Activated CD8-positive, alpha-beta memory T cell treated with anti-CD3 and anti-CD28 coated beads, Interleukin-2, amount 10 ng/mL, durations not matched to agents 7 days and 5 days (primary cell): Measurements from ENCODE around the gene RFX4. TPM values are rescaled to one million over a fixed set of nuclear protein-coding genes. Genes with fewer than 3 reads are reported as not detected.

ENCODE experiments used
- ATAC-seq: fragments of 150-1000 bp; cut with Tn5 transposase; one replicate; pipeline ENCODE4 v1.10.0; 2021; ENCODE audit warnings: moderate library complexity
- CTCF ChIA-PET: fragments of 350-600 bp; sonication (Branson Sonifier 250); formaldehyde crosslinking; loops from one replicate; lab custom pipeline; 2021; ENCODE audit warnings: antibody characterized with exemption; lab: Charles Lee
- DNase-seq: peaks from one replicate; pipeline ENCODE4 v3.0.0-alpha.2; 2020
- H3K27ac Mint-ChIP-seq: one replicate; pipeline ENCODE4 v1.8.0; 2021; ENCODE audit warnings: mild to moderate bottlenecking, mixed read lengths
- H3K27me3 Mint-ChIP-seq: one replicate; pipeline ENCODE4 v1.8.0; 2021; ENCODE audit warnings: mixed read lengths
- H3K36me3 Mint-ChIP-seq: one replicate; pipeline ENCODE4 v1.8.0; 2021; ENCODE audit warnings: mild to moderate bottlenecking, mixed read lengths
- H3K4me1 Mint-ChIP-seq: one replicate; pipeline ENCODE4 v1.8.0; 2021; ENCODE audit warnings: mixed read lengths
- H3K4me3 Mint-ChIP-seq: one replicate; pipeline ENCODE4 v1.8.0; 2021; ENCODE audit warnings: mild to moderate bottlenecking, moderate library complexity, mixed read lengths
- H3K9me3 Mint-ChIP-seq: one replicate; pipeline ENCODE4 v1.8.0; 2022; ENCODE audit warnings: low read depth, mixed read lengths
- total RNA-seq, 2 experiments: library from RNA; stranded (reverse); gene quantifications; one replicate each; pipeline ENCODE4 v1.2.3, GENCODE V29; 2021

The RFX4 gene
- total RNA-seq, 2 experiments from 2014 or later, result not detected

DNA sequence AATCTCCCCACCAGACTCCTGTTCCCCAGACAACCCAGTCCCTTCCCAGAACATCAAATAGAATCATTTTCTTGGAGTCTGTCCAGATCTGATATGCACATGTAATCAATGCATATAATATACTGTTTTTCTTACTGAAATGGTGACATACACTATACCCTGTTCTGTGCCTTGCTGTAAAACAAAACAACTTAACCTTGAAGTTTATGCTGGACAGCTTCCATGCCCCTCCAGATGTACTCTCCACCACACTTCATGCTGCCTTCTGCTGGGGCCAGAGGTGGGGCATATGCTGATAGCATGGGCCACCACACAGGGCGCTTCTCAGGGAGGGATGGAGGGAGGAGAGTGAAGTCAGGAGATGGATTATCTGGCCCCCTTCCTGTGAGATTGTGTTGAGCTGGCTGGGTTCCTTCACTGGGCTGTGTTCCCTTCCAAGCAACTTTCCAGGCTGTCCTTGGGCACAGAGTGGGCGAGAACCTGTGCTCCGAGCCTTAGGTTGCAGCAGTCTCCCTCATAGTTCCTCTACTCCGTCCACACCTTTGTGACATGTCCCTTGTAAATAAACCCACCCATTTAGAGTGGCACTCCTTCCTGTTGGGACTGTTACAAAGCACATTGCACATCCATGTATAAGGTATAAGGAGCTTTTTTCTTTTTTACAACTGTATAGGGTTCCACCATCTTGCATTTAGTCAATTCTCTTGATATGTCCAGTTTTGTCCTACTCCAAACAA lies 114.0 kb downstream of the RFX4 start:
- ATAC-seq (no peak), DNase-seq (no peak)
- no peak overlapping the region for H3K27ac Mint-ChIP-seq
- CTCF ChIA-PET, result no interaction called here
- peaks cover 9% of the 10 kb centered on the region for H3K9me3 Mint-ChIP-seq
- H3K36me3 Mint-ChIP-seq, result no peaks in the 10 kb centered on the region
- no peaks in the 10 kb centered on the region for H3K27me3 Mint-ChIP-seq
- H3K4me3 Mint-ChIP-seq, result no peak overlapping the region
- no peaks in the 10 kb centered on the region for H3K4me1 Mint-ChIP-seq

DNA sequence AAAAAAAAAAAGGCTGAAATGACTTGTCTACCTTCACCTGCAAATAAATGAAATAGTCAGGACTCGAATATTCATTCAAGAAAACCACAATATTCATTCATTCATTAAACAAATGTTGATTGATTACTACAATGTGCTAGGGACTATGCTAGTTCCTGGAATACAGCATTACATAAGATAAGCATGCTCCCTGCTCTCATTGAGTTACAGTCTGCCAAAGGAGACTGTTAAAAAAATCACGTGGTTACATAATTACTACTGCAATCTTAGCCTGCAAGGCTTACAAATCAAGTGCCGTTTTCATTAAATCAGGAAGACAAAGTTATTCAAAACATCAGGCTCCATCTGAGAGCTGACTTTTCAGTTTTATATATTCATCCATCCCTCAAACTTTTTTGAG lies 121.3 kb downstream of the RFX4 start:
- no peak for ATAC-seq
- CTCF ChIA-PET, result no interaction called here
- H3K4me3 Mint-ChIP-seq, result no peak overlapping the region
- H3K27me3 Mint-ChIP-seq, result peaks cover 2% of the 10 kb centered on the region
- no peaks in the 10 kb centered on the region for H3K4me1 Mint-ChIP-seq
- H3K36me3 Mint-ChIP-seq, result no peaks in the 10 kb centered on the region
- peaks cover 5% of the 10 kb centered on the region for H3K9me3 Mint-ChIP-seq
- no peak overlapping the region for H3K27ac Mint-ChIP-seq
- DNase-seq, result no peak

DNA sequence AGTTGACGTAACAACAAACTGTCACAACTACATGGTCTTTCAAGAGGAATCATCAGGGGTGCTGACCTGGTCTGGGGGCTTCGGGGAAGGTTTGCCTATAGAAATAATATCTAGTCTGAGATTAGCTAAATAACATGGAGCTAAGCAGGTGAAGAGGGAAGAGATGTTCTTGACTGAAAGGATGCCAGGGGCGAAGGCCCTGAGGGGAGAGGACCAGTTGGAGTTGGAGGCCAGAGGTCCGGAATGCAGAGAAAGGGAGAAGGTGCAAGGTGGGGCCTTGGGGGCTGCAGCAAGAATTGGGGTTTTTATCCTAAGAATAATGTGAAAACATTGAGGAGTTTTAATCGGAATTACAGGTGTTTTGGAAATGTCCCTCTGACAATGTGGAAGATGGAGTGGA lies 123.2 kb downstream of the RFX4 start:
- H3K27ac Mint-ChIP-seq, result no peak overlapping the region
- CTCF ChIA-PET, result no interaction called here
- peaks cover 5% of the 10 kb centered on the region for H3K9me3 Mint-ChIP-seq
- DNase-seq (no peak), ATAC-seq (no peak)
- H3K4me1 Mint-ChIP-seq, result no peaks in the 10 kb centered on the region
- peaks cover 5% of the 10 kb centered on the region for H3K27me3 Mint-ChIP-seq
- no peak overlapping the region for H3K4me3 Mint-ChIP-seq
- no peaks in the 10 kb centered on the region for H3K36me3 Mint-ChIP-seq

DNA sequence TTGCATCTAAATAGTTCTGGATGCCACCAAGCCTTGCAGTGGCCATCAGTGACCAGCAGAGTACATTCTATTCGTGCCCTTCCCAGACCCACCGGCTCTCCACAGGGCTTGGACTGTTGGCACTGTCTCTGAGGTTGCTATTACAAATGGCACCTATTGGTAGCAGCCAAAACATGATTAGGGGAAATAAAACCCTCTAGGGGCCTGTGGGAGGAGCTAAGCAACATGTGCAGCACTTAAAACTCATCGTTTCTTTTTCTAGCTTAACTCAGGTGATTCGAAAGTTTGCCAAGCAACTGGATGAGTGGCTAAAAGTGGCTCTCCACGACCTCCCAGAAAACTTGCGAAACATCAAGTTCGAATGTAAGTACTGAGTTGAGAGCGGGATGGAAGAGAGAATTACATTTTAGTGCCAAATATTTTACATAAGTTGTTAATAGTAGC lies 126.3 kb downstream of the RFX4 start:
- CTCF ChIA-PET, result no interaction called here
- H3K4me1 Mint-ChIP-seq, result no peaks in the 10 kb centered on the region
- H3K4me3 Mint-ChIP-seq, result no peak overlapping the region

DNA sequence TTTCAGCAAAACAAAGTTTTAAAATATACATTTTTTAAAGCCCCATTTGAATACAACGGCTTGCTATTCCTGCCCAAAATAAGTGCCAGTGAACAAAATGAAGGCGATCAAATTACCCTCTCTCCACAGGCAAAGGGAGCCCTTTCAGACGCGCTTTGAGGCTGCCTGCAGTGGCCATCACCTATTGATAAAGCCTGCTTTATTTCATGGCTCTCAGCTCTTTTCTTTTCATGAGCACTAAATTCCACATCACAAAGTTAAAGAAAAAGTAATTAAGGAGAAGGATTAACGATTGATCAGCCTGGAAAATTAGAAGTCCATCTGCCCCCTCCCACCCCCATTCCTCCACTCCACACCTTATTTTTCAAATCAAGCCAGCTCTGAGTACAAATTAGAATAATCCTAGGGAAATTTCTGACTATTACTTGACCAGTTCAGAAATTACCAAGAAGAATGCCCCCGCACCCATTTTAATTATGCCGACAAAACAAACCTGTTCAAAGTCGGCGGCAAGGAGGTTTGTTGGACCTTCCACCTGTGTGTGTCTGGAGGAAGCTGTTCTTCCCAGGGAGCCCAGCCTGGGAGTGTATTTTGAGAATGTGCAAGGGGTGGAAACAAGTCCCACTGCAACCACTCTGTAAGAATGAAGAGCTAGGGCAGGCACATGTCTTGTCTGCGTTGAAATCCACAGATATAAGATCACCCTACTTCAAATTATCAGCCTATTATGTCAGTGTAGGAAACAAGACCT lies 127.5 kb downstream of the RFX4 start:
- CTCF ChIA-PET, result no interaction called here
- no peak overlapping the region for H3K27ac Mint-ChIP-seq

More for the DNA sequence above, 126.3 kb downstream of the RFX4 start:
- H3K27ac Mint-ChIP-seq, result no peak overlapping the region
- no peaks in the 10 kb centered on the region for H3K36me3 Mint-ChIP-seq
- H3K9me3 Mint-ChIP-seq, result no peaks in the 10 kb centered on the region
- DNase-seq, result no peak
- H3K27me3 Mint-ChIP-seq, result peaks cover 2% of the 10 kb centered on the region
- ATAC-seq, result no peak

DNA sequence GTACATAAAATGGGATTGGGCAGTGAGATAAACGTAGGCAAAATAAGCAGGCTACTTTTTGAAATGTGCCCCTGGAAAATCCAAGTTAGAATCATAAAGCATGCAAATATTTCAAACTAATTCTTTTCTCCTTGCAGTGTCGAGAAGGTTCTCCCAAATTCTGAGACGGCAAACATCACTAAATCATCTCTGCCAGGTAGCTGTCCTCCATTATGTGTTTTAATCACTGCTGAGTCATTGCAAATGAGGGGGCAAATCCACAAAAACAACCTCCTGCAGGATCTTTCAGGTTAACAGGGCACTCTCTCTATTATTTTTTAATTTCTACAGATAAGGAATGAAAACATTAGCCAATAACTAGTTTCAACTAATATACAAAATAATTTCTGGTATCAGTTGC lies 128.5 kb downstream of the RFX4 start:
- no peak for DNase-seq
- Mint-ChIP-seq H3K4me3 (no peak overlapping the region), H3K27me3 (peaks cover 2% of the 10 kb centered on the region), H3K9me3 (no peaks in the 10 kb centered on the region), H3K27ac (no peak overlapping the region), H3K36me3 (no peaks in the 10 kb centered on the region), H3K4me1 (no peaks in the 10 kb centered on the region)
- CTCF ChIA-PET, result no interaction called here
- ATAC-seq, result no peak

More for the DNA sequence above, 127.5 kb downstream of the RFX4 start:
- Mint-ChIP-seq H3K4me3 (no peak overlapping the region), H3K4me1 (no peaks in the 10 kb centered on the region), H3K9me3 (no peaks in the 10 kb centered on the region), H3K27me3 (peaks cover 2% of the 10 kb centered on the region), H3K36me3 (no peaks in the 10 kb centered on the region)
- ATAC-seq, result no peak
- no peak for DNase-seq

DNA sequence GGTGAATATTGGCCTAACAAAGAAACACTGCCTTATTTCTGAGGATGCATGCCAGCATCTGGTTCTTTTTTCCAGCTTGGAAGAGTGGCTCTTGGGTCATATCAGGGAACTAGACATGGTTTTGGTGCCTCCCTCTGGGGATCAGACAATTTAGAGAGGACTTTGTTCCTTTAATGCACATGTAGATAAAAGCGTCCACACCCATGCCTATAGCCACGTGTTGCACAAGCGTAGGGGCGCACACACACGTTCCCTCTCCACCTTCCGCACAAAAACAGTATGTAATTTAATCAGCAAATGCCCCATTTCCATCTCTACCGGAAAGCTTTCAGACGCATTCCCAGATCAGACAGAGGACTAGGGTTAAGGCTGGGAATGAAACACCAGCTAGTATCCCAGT lies 130.0 kb downstream of the RFX4 start:
- CTCF ChIA-PET, result no interaction called here
- Mint-ChIP-seq H3K27ac (no peak overlapping the region), H3K27me3 (peaks cover 2% of the 10 kb centered on the region), H3K4me3 (no peak overlapping the region), H3K4me1 (no peaks in the 10 kb centered on the region), H3K9me3 (no peaks in the 10 kb centered on the region), H3K36me3 (no peaks in the 10 kb centered on the region)
- no peak for ATAC-seq
- DNase-seq, result no peak

DNA sequence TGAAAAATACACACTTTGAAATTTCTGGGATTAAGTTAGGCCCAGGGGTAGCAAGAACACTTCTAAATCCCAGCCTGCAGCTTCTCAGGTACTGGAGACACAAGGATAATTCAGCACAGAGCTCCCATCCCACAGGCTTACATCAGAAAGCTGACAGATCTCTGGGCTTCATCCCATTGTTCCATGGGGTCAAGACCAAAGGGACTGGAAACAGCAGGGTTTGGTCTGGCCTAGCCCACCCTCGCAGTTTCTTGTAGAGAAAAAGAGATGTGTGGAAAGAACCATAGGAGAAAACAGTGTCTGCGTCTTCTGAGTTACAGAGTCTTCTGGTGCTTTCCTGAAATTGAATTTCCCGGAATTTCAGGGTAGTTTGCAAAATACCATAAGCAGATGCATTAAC lies 132.1 kb downstream of the RFX4 start:
- no peaks in the 10 kb centered on the region for H3K36me3 Mint-ChIP-seq
- CTCF ChIA-PET, result no interaction called here
- no peaks in the 10 kb centered on the region for H3K4me1 Mint-ChIP-seq
- peaks cover 6% of the 10 kb centered on the region for H3K27me3 Mint-ChIP-seq
- no peak overlapping the region for H3K27ac Mint-ChIP-seq
- DNase-seq (no peak), ATAC-seq (no peak)
- H3K9me3 Mint-ChIP-seq, result no peaks in the 10 kb centered on the region
- no peak overlapping the region for H3K4me3 Mint-ChIP-seq

DNA sequence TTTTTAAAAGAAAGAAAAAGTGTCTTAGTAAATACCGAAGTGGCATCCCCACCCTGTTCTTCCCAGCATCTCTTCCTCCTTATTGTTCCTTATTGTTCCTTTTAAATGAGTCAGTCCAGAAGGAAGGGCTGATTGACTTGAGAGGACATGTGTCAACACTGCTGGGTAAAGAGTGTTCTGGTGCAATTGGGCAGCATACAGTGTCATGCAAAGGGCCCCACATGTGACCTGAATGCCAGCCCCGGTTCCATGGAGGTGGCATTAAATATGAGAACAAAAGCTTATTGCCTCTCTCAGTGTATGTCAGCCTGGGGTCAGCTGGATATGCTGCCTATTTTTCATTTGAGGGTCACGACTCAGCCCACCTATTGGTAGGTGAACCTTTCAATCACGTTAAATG lies 132.8 kb downstream of the RFX4 start:
- CTCF ChIA-PET, result no interaction called here
- H3K9me3 Mint-ChIP-seq, result no peaks in the 10 kb centered on the region
- H3K27me3 Mint-ChIP-seq, result peaks cover 6% of the 10 kb centered on the region
- no peak for DNase-seq
- no peak overlapping the region for H3K27ac Mint-ChIP-seq
- no peaks in the 10 kb centered on the region for H3K4me1 Mint-ChIP-seq
- H3K4me3 Mint-ChIP-seq, result no peak overlapping the region
- ATAC-seq, result no peak
- H3K36me3 Mint-ChIP-seq, result no peaks in the 10 kb centered on the region

DNA sequence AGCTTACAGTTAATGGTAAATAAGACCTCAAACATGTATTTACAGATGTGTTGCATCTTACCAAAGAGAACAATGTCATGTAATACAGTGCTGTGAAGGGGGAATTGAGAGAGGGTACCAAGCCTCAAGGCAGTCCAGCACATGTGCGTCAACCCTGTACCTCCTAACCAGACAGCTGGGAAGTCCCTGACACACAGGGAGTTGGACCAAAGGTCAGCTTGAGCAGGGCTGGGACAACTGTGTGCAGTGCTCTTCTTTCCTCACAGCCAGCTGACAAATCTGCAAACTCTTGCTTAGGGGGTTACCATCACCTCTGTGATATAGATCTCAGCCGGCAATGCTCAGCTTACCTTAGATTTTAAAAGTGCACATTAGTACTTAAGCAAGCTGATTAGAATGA lies 134.9 kb downstream of the RFX4 start:
- H3K4me1 Mint-ChIP-seq, result no peaks in the 10 kb centered on the region
- CTCF ChIA-PET, result no interaction called here
- no peak for ATAC-seq

DNA sequence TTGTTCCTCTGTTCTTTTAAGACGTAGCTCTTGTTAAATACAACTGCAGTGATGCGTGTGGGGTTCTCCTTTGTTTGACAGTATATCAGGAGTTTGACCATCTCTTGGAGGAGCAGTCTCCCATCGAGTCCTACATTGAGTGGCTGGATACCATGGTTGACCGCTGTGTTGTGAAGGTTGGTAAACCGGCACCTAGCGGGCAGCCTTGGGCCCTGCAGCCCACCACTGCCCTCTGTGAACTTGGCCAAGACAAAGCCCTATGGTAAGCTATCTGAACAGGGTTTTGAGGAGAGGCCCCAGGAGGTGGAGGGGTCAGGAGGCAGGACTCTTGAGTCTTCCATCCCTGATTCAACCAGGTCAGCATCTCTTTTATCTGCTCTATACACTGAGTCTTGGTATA lies 137.1 kb downstream of the RFX4 start:
- H3K4me1 Mint-ChIP-seq, result no peaks in the 10 kb centered on the region
- no peak overlapping the region for H3K27ac Mint-ChIP-seq
- H3K27me3 Mint-ChIP-seq, result peaks cover 6% of the 10 kb centered on the region
- no peaks in the 10 kb centered on the region for H3K9me3 Mint-ChIP-seq
- no peak for ATAC-seq
- no peak overlapping the region for H3K4me3 Mint-ChIP-seq
- no peak for DNase-seq
- no peaks in the 10 kb centered on the region for H3K36me3 Mint-ChIP-seq
- CTCF ChIA-PET, result no interaction called here

More for the DNA sequence above, 134.9 kb downstream of the RFX4 start:
- Mint-ChIP-seq H3K27ac (no peak overlapping the region), H3K36me3 (no peaks in the 10 kb centered on the region), H3K27me3 (peaks cover 4% of the 10 kb centered on the region), H3K9me3 (no peaks in the 10 kb centered on the region), H3K4me3 (no peak overlapping the region)
- no peak for DNase-seq

DNA sequence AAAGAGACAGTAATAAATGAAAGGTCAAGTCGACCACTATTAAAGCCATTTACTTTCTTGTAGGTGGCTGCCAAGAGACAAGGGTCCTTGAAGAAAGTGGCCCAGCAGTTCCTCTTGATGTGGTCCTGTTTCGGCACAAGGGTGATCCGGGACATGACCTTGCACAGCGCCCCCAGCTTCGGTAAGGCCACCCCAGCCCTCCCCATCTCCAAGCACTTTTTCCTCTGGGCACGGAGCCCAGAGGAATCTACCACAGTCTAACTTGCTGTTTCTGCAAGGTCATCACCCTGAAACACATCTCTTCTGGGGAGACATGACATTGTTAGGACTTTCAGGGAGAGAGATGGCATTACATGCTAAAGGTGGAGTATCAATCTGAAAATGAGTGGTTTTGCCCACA lies 137.9 kb downstream of the RFX4 start:
- DNase-seq (no peak), ATAC-seq (no peak)
- no peaks in the 10 kb centered on the region for H3K4me1 Mint-ChIP-seq
- peaks cover 6% of the 10 kb centered on the region for H3K27me3 Mint-ChIP-seq
- no peak overlapping the region for H3K27ac Mint-ChIP-seq
- H3K4me3 Mint-ChIP-seq, result no peak overlapping the region
- CTCF ChIA-PET, result no interaction called here
- H3K36me3 Mint-ChIP-seq, result no peaks in the 10 kb centered on the region
- H3K9me3 Mint-ChIP-seq, result no peaks in the 10 kb centered on the region

DNA sequence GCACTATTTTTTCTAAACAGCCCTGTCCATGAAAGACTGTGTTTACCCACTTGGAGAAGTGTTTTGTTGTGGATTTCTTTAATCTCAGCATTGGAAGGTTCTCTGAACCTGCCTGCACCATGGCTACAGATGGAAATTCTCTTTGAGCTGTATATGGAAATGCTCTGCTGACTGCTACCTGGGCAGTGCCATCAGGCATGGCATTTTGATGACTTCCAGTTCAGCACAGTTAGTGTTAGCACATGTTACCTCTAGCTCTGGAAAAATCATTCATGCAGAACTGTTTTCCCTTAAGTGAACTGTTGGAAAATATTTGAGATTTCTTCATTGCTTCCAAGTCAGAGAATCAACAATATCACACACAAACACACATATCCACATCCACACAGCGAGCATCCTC lies 139.1 kb downstream of the RFX4 start:
- H3K36me3 Mint-ChIP-seq, result no peaks in the 10 kb centered on the region
- peaks cover 6% of the 10 kb centered on the region for H3K27me3 Mint-ChIP-seq
- ATAC-seq (no peak), DNase-seq (no peak)
- H3K4me1 Mint-ChIP-seq, result no peaks in the 10 kb centered on the region
- no peak overlapping the region for H3K27ac Mint-ChIP-seq
- H3K4me3 Mint-ChIP-seq, result no peak overlapping the region
- CTCF ChIA-PET, result no interaction called here
- no peaks in the 10 kb centered on the region for H3K9me3 Mint-ChIP-seq

DNA sequence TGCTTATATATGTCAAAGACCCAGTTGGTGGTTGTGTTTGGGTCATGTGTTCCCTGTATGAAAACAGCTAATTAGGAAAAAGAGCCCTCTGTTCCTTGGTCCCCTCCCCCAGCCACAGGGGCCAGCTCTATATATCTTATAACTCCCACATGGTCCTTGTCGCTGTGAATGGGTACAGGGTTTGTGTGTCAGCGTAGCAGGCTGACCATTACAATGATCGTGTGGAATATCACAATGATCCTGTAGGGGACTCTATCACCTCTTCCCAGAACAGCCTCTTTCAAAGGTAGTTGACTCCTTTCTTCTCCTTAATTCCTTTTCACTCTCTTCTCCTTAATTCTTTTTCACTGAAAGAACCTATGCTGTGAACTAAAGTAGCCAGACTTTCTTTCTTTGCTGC lies 140.0 kb downstream of the RFX4 start:
- no peak for ATAC-seq
- CTCF ChIA-PET, result no interaction called here
- Mint-ChIP-seq H3K27ac (no peak overlapping the region), H3K4me3 (no peak overlapping the region), H3K4me1 (no peaks in the 10 kb centered on the region), H3K36me3 (no peaks in the 10 kb centered on the region), H3K9me3 (no peaks in the 10 kb centered on the region), H3K27me3 (peaks cover 6% of the 10 kb centered on the region)
- DNase-seq, result no peak
